K562 (cell line): ENCODE data around the gene UBA52. TPM values are rescaled to one million over a fixed set of nuclear protein-coding genes. Genes with fewer than 3 reads are reported as not detected.
A peak's percentile ranks its signal among the peaks of the same experiment; 100 is the strongest.

Experiments
- CHCHD3 ChIP-seq: fragments of 250-450 bp; sonication (Bioruptor Pico); IDR thresholded peaks from 2 replicates; pipeline ENCODE4 v2.1.2; 2022; ENCODE audit warnings: mild to moderate bottlenecking
- FOXK2 ChIP-seq, 2 experiments: fragments of 450-650 bp; IDR thresholded peaks in 1 of 2; conservative IDR thresholded peaks in 1 of 2; 2 replicates each; pipeline ENCODE4 v1.6.1; 2016; ENCODE audit warnings: low read depth in 2 of 2, mild to moderate bottlenecking in 1 of 2
- NEUROD1 ChIP-seq: fragments of 150-350 bp; IDR thresholded peaks from 2 replicates; pipeline ENCODE4 v1.6.1; 2014; ENCODE audit warnings: borderline replicate concordance, low read length, low read depth; ENCODE audit not compliant: partially characterized antibody
- RBBP5 ChIP-seq: fragments of 200-600 bp; sonication (generic); IDR thresholded peaks from 2 replicates; pipeline ENCODE4 v1.6.1; 2012; ENCODE audit warnings: borderline replicate concordance, mild to moderate bottlenecking, low read length, control low read depth, inconsistent platforms; ENCODE audit not compliant: insufficient read depth, poor library complexity, severe bottlenecking
- RBFOX2 ChIP-seq: fragments of 200-400 bp; formaldehyde crosslinking; IDR thresholded peaks from 2 replicates; pipeline ENCODE4 v1.6.1; 2017; ENCODE audit warnings: low read depth, mild to moderate bottlenecking, low read length, moderate library complexity
- RBM25 ChIP-seq: fragments of 200-400 bp; formaldehyde crosslinking; IDR thresholded peaks from 2 replicates; pipeline ENCODE4 v1.6.1; 2018; ENCODE audit warnings: low read length, low read depth, moderate library complexity; ENCODE audit not compliant: severe bottlenecking
- YY1 ChIP-seq, 3 experiments: IDR thresholded peaks; 2 replicates each; pipeline ENCODE4 v1.6.1; 2011; ENCODE audit warnings: low read length in 2 of 3, mild to moderate bottlenecking in 2 of 3, moderate library complexity in 2 of 3, borderline replicate concordance in 1 of 3, control low read depth in 1 of 3, low read depth in 1 of 3; ENCODE audit not compliant: insufficient read depth in 3 of 3, insufficient replicate concordance in 2 of 3, control insufficient read depth in 1 of 3, insufficient read length in 1 of 3; ENCODE audit errors: extremely low read depth in 1 of 3
- polyA plus RNA-seq, 8 experiments: library from polyadenylated mRNA; depleted of rRNA in 4 of 8; stranded (reverse) in 5 of 8; unstranded in 3 of 8; fragments of >200 nt; fragmentation: Nextera tagmentation in 2 of 8; fragmentation: Illumina TruSeq in 1 of 8; extraction: Ambion mirVana in 2 of 8; extraction: Trizol in 1 of 8; gene quantifications; 2 replicates each; pipeline versions ENCODE4 v1.2.1 to v1.2.3, GENCODE V29; 2011 to 2014; ENCODE audit warnings: inconsistent platforms in 1 of 8, missing spikeins in 1 of 8
- total RNA-seq, 7 experiments: library from RNA; depleted of rRNA in 6 of 7; stranded (reverse); fragments of >200 nt in 6 of 7; fragmentation: Illumina TruSeq in 2 of 7; extraction: Trizol in 2 of 7; gene quantifications; 2 replicates each; pipeline versions ENCODE4 v1.2.1 to v1.2.3, GENCODE V29; 2011 to 2021; ENCODE audit warnings: low replicate concordance in 1 of 7
- TF ChIP-seq, protein P1 (sequence below), 3 experiments: fragments of 200-800 bp in 1 of 3; sonication (Bioruptor generic) in 1 of 3; sonication (generic) in 1 of 3; formaldehyde crosslinking in 1 of 3; IDR thresholded peaks; 2 replicates each; pipeline versions ENCODE4 v1.6.1 to v1.8.0; 2016 to 2022; ENCODE audit warnings: mild to moderate bottlenecking in 2 of 3, missing compliant biosample characterization in 2 of 3, missing genetic modification characterization in 2 of 3, missing genetic modification reagents in 1 of 3
- TF ChIP-seq, protein P2 (sequence below): sonication (generic); formaldehyde crosslinking; IDR thresholded peaks from 2 replicates; pipeline ENCODE4 v1.8.0; 2022; ENCODE audit warnings: mild to moderate bottlenecking, missing genetic modification reagents
- TF ChIP-seq, protein P3 (sequence below): fragments of 250-450 bp; sonication (Bioruptor Pico); IDR thresholded peaks from 2 replicates; pipeline ENCODE4 v1.8.0; 2021; ENCODE audit warnings: moderate library complexity, mild to moderate bottlenecking, inconsistent platforms

UBA52 gene
- total and polyA plus RNA-seq, 9 of the 15 experiments (the other 6 are each of a cell fraction or from before 2014, with no cell fraction given) = 1,110 to 2,751 (median 1,733) TPM

DNA sequence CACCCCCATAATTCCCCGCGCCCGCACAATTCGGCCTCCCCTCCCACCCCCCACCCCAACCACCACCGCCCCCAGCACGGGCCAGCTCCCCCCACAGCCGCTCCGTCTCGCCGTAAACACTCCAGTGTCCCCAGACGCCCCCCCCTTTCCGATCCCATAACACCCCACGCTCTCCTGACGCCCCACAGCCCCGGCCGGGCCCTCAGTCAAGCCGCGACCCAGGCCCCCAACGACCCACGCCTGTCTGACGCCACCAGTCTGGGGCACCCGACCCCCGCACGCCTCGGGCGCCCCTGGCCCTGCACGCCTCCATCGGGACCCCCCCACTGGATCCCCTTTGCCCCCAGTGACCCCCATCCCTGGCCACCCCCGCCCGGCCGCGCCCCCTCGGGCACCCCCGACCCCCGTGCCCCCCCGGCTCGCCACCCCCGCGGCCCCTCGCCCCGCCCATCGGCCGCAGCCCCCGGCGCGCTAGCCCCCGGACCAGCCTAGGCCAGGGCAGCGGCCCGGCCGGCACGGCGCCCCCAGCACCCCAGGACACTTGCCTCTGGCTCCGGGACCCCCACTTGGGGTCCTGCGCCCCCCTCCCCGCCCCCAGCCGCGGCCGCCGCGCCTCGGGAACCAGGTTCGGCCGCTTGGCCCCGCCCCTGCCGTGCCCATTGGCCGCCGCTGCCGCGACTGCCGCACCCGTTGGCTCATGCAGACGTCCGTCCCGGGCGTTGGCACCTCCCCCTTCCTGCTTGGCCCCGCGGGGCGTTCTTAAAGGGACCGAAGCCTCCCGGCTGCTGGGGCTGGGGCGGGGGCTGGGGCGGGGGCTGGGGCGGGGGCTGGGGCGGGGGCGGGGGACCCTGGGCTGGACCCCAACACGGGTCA, 28.5 kb upstream of the UBA52 start, which contains the start of gene FKBP8 (continued):
- TF ChIP-seq CHCHD3 (CRISPR knock-in tag) (no peak), FOXK2 (conservative IDR thresholded peaks at IDR 0.05 in 1 of 2, IDR thresholded peaks at IDR 0.05 in 1 of 2; ENCODE audit: low read depth in 2 of 2) (no peak), RBFOX2 (peak; percentile 66), YY1 (IDR thresholded peaks at IDR 0.05; ENCODE audit: borderline replicate concordance in 1 of 3, control insufficient read depth in 1 of 3, extremely low read depth in 1 of 3, insufficient read depth in 3 of 3, insufficient read length in 1 of 3, insufficient replicate concordance in 2 of 3, low read depth in 1 of 3, low read length in 2 of 3) (peak in 1 of 3 experiments; percentile 16), RBBP5 (peak; percentile 6), RBM25 (peak; percentile 99), NEUROD1 (peak; percentile 93)
- TF ChIP-seq, protein P1, sequence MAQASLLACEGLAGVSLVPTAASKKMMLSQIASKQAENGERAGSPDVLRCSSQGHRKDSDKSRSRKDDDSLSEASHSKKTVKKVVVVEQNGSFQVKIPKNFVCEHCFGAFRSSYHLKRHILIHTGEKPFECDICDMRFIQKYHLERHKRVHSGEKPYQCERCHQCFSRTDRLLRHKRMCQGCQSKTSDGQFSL (CRISPR knock-in tag; IDR thresholded peaks at IDR 0.05) = peak; percentile 58; the same call in 1 of the 2 replicates
- TF ChIP-seq, protein P1 (tag; IDR thresholded peaks at IDR 0.05) = peak in 1 of 2 experiments; percentile 82; a peak in 2 of 4 replicates
- TF ChIP-seq, protein P2, sequence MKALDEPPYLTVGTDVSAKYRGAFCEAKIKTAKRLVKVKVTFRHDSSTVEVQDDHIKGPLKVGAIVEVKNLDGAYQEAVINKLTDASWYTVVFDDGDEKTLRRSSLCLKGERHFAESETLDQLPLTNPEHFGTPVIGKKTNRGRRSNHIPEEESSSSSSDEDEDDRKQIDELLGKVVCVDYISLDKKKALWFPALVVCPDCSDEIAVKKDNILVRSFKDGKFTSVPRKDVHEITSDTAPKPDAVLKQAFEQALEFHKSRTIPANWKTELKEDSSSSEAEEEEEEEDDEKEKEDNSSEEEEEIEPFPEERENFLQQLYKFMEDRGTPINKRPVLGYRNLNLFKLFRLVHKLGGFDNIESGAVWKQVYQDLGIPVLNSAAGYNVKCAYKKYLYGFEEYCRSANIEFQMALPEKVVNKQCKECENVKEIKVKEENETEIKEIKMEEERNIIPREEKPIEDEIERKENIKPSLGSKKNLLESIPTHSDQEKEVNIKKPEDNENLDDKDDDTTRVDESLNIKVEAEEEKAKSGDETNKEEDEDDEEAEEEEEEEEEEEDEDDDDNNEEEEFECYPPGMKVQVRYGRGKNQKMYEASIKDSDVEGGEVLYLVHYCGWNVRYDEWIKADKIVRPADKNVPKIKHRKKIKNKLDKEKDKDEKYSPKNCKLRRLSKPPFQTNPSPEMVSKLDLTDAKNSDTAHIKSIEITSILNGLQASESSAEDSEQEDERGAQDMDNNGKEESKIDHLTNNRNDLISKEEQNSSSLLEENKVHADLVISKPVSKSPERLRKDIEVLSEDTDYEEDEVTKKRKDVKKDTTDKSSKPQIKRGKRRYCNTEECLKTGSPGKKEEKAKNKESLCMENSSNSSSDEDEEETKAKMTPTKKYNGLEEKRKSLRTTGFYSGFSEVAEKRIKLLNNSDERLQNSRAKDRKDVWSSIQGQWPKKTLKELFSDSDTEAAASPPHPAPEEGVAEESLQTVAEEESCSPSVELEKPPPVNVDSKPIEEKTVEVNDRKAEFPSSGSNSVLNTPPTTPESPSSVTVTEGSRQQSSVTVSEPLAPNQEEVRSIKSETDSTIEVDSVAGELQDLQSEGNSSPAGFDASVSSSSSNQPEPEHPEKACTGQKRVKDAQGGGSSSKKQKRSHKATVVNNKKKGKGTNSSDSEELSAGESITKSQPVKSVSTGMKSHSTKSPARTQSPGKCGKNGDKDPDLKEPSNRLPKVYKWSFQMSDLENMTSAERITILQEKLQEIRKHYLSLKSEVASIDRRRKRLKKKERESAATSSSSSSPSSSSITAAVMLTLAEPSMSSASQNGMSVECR = 0 out of 2 replicates have a peak, but pooled peaks have one; percentile 17
- TF ChIP-seq, protein P3, sequence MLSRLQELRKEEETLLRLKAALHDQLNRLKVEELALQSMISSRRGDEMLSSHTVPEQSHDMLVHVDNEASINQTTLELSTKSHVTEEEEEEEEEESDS (CRISPR knock-in tag) = no peak
